GM21381 (cell line): ENCODE results near the gene TFDP1.
"Not testable (repeated sequence)": the region's sequence is repeated elsewhere in the genome, so short reads cannot be mapped to it uniquely, and the experiment has no call there.

Experiments used
- ATAC-seq: cut with Tn5 transposase; IDR thresholded peaks from one replicate; pipeline ENCODE4 v1.9.1; 2021; ENCODE audit warnings: mild to moderate bottlenecking, moderate library complexity; ENCODE audit not compliant: unreplicated experiment

The TFDP1 gene

GRCh38 chr13:113594066-113594821 lies 9.7 kb downstream of the TFDP1 start:
- ATAC-seq, result not testable (repeated sequence)

- no peak for ATAC-seq
Observed at GRCh38 chr13:113595131-113595530, 10.6 kb downstream of the TFDP1 start.

GRCh38 chr13:113596321-113597200 lies 12.0 kb downstream of the TFDP1 start:
- ATAC-seq, result no peak

GRCh38 chr13:113597391-113598080 lies 13.0 kb downstream of the TFDP1 start:
- ATAC-seq, result no peak

GRCh38 chr13:113598081-113598410 lies 13.5 kb downstream of the TFDP1 start:
- ATAC-seq, result no peak

GRCh38 chr13:113598481-113598880 lies 13.9 kb downstream of the TFDP1 start:
- no peak for ATAC-seq

- ATAC-seq, result no peak
Observed at GRCh38 chr13:113599391-113599790, 14.8 kb downstream of the TFDP1 start.

GRCh38 chr13:113601166-113602070 lies 16.9 kb downstream of the TFDP1 start:
- no peak for ATAC-seq

- ATAC-seq, result no peak
Observed at GRCh38 chr13:113602291-113602988, 17.9 kb downstream of the TFDP1 start.

- no peak for ATAC-seq
Observed at GRCh38 chr13:113603116-113603710, 18.7 kb downstream of the TFDP1 start.

- no peak for ATAC-seq
Observed at GRCh38 chr13:113604186-113604585, 19.6 kb downstream of the TFDP1 start.

GRCh38 chr13:113605461-113605860 lies 20.9 kb downstream of the TFDP1 start:
- ATAC-seq, result no peak

- ATAC-seq, result no peak
Observed at GRCh38 chr13:113605866-113606438, 21.4 kb downstream of the TFDP1 start.

- ATAC-seq, result no peak
Observed at GRCh38 chr13:113607056-113607888, 22.7 kb downstream of the TFDP1 start.

- ATAC-seq, result no peak
Observed at GRCh38 chr13:113607889-113608635, 23.5 kb downstream of the TFDP1 start.

- no peak for ATAC-seq
Observed at GRCh38 chr13:113608967-113609533, 24.5 kb downstream of the TFDP1 start.

GRCh38 chr13:113609616-113610015 lies 25.1 kb downstream of the TFDP1 start:
- no peak for ATAC-seq
